ENCODE data around the gene AMIGO3.

The AMIGO3 gene, protein sequence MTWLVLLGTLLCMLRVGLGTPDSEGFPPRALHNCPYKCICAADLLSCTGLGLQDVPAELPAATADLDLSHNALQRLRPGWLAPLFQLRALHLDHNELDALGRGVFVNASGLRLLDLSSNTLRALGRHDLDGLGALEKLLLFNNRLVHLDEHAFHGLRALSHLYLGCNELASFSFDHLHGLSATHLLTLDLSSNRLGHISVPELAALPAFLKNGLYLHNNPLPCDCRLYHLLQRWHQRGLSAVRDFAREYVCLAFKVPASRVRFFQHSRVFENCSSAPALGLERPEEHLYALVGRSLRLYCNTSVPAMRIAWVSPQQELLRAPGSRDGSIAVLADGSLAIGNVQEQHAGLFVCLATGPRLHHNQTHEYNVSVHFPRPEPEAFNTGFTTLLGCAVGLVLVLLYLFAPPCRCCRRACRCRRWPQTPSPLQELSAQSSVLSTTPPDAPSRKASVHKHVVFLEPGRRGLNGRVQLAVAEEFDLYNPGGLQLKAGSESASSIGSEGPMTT

DNA sequence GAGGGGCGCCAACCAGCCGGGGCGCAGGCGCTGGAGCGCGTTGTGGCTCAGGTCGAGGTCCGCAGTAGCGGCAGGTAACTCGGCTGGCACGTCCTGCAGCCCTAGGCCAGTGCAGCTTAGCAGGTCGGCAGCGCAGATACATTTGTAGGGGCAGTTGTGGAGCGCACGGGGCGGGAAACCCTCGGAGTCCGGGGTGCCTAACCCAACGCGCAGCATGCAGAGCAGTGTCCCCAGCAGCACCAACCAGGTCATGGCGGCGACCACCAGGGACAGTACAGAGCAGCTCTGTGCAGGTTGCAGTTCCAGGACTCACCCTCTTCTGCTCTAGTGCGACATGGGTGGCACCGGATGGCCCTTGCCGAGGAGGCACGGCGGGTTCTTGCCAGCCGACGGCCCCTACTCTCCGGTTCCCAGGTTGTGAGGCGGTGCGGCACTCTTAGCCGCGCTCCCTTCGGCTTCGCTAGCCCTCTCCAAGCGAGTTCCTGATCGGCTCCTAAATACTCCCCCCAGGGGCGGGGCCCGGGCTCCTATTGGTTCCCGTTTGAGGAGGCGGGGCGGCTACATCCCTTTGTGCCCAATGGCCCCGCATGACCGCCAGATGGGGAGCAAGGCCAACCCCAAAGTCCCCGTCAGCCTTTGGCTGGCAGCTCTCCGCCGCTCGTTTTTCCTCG is at the start of gene AMIGO3:
Gene AMIGO3, minus strand, starts transcription at position 471 of the 671 bp plus-strand sequence. Its CDS starts 219 bp downstream, at position 252.
- DNase-seq (ENCODE audit: low read depth): peak; percentile 63
- TF ChIP-seq, protein P1, sequence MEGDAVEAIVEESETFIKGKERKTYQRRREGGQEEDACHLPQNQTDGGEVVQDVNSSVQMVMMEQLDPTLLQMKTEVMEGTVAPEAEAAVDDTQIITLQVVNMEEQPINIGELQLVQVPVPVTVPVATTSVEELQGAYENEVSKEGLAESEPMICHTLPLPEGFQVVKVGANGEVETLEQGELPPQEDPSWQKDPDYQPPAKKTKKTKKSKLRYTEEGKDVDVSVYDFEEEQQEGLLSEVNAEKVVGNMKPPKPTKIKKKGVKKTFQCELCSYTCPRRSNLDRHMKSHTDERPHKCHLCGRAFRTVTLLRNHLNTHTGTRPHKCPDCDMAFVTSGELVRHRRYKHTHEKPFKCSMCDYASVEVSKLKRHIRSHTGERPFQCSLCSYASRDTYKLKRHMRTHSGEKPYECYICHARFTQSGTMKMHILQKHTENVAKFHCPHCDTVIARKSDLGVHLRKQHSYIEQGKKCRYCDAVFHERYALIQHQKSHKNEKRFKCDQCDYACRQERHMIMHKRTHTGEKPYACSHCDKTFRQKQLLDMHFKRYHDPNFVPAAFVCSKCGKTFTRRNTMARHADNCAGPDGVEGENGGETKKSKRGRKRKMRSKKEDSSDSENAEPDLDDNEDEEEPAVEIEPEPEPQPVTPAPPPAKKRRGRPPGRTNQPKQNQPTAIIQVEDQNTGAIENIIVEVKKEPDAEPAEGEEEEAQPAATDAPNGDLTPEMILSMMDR (conservative IDR thresholded peaks at IDR 0.05; ENCODE audit: low read depth, low read length): peak; percentile 44
- H3K4me3 ChIP-seq (ENCODE audit: low read length): peak within 1 kb of the TSS; percentile 54

DNA sequence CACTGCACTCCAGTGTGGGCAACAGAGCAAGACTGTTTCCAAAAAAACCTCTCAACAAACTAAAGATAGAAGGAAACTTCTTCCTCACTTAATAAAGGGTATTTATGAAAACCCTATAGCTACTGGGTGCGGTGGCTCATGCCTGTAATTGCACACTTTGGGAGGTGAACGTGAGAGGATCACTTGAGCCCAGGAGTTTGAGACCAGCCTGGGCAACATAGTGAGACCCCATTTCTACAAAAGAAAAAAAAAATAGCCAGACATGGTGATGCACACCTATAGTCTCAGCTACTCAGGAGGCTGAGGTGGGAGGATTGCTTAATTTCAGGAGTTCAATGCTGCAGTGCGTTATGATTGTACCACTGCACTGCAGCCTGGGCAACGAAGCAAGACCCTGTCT is 44.5 kb upstream of the AMIGO3 start:
- TF ChIP-seq, protein P1 (conservative IDR thresholded peaks at IDR 0.05; ENCODE audit: low read depth, low read length): no peak
- DNase-seq (ENCODE audit: low read depth): no peak
- H3K4me3 ChIP-seq (ENCODE audit: low read length): no peak overlapping the region

DNA sequence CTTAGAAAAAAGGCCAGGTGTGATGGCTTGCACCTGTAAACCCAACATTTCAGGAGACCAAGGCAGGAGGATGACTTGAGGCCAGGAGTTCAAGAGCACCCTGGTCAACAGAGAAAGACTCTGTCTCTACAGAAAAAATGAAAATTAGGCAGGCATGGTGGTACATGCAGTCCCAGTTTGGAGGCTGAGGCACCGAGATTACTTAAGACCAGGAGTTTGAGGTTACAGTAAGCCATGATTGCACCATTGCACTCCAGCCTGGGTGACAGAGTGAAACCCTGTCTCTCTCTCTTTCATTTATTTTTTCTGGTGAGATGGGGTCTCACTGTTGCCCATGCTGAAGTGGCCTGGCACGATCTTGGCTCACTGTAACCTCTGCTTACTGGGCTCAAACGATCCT is 42.2 kb upstream of the AMIGO3 start:
- no peak for DNase-seq (ENCODE audit: low read depth)
- TF ChIP-seq, protein P1 (conservative IDR thresholded peaks at IDR 0.05; ENCODE audit: low read depth, low read length): no peak
- no peak overlapping the region for H3K4me3 ChIP-seq (ENCODE audit: low read length)

DNA sequence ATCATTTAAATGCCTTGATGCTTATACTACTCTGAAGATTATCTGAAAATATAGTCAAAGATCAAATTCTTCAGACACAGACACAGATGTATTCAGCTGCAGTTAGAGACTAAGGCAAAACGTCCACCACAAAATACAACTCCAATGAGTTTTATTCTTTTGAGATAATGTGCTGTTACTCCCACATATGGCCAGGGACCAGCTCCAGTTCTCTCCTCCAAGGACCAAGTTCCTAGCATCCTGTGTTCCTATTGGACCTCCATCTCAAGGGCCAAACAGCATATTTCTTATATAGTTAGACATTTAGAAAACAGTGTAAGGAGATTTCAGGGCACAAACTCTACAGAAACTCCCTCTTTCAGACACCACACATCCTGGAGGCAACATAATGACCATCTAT is 39.7 kb upstream of the AMIGO3 start:
- no peak overlapping the region for H3K4me3 ChIP-seq (ENCODE audit: low read length)
- TF ChIP-seq, protein P1 (conservative IDR thresholded peaks at IDR 0.05; ENCODE audit: low read depth, low read length): no peak
- no peak for DNase-seq (ENCODE audit: low read depth)

DNA sequence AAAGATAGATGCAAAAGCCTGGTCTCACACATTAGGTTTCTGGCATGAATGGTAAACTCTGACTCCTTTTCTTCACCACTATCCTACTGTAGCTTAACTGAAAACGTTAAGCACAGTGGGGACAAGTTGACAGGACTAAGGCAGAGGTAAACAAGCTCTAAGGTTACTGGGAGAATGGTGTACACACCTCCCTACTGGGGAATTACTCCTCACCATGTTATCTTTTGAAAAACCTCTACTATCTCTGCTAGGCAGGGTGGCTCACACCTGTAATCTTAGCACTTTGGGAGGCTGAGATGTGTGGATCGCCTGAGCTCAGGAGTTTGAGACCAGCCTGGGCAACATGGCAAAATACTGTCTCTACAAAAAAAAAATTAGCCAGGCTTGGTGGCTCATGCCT is 37.7 kb upstream of the AMIGO3 start:
- no peak for DNase-seq (ENCODE audit: low read depth)
- TF ChIP-seq, protein P1 (conservative IDR thresholded peaks at IDR 0.05; ENCODE audit: low read depth, low read length): no peak
- no peak overlapping the region for H3K4me3 ChIP-seq (ENCODE audit: low read length)

DNA sequence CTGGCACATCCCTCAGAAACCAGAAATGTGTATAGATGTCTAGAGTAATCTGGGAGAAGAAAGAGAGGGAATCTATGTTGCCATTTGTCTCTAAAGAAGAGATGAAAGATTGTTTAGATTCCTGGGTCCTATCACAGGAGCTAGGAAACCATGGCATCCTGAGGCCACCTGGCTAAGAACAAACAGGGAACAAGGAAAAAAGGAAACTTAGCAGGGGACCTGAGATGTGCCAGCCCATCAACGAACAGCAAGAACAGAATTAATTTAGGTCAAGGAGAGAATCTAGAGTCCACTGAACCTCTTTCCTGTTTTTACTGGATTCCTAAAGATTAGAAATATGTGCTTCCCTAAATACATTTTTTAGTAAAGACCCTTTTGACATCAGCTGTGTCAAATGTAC is 36.6 kb upstream of the AMIGO3 start:
- H3K4me3 ChIP-seq (ENCODE audit: low read length): no peak overlapping the region
- no peak for DNase-seq (ENCODE audit: low read depth)
- TF ChIP-seq, protein P1 (conservative IDR thresholded peaks at IDR 0.05; ENCODE audit: low read depth, low read length): no peak
